Activated CD4-positive, alpha-beta memory T cell treated with anti-CD3 and anti-CD28 coated beads for 36 hours (primary cell): ENCODE measurements around the gene ABI2. TPM values are rescaled to one million over a fixed set of nuclear protein-coding genes. Genes with fewer than 3 reads are reported as not detected.
"Not testable (repeated sequence)": the region's sequence is repeated elsewhere in the genome, so short reads cannot be mapped to it uniquely, and the experiment has no call there.

Experiments
- CTCF ChIA-PET: fragments of 350-600 bp; sonication (Branson Sonifier 250); formaldehyde crosslinking; loops from one replicate; lab custom pipeline; 2021; ENCODE audit warnings: antibody characterized with exemption, inconsistent platforms; lab: Charles Lee
- POLR2A ChIA-PET: fragments of 350-600 bp; sonication (Branson Sonifier 250); formaldehyde crosslinking; loops from one replicate; lab custom pipeline; 2021; ENCODE audit warnings: antibody characterized with exemption; lab: Charles Lee
- DNase-seq: peaks from one replicate; pipeline ENCODE4 v3.0.0-alpha.2; 2020
- H3K27ac Mint-ChIP-seq: one replicate; pipeline ENCODE4 v1.8.0; 2021; ENCODE audit warnings: mixed read lengths
- H3K27me3 Mint-ChIP-seq: one replicate; pipeline ENCODE4 v1.8.0; 2021; ENCODE audit warnings: mixed read lengths
- H3K36me3 Mint-ChIP-seq: one replicate; pipeline ENCODE4 v1.8.0; 2021; ENCODE audit warnings: mixed read lengths
- H3K4me1 Mint-ChIP-seq: one replicate; pipeline ENCODE4 v1.8.0; 2021; ENCODE audit warnings: low read depth, mixed read lengths
- H3K4me3 Mint-ChIP-seq: one replicate; pipeline ENCODE4 v1.8.0; 2021; ENCODE audit warnings: mild to moderate bottlenecking, mixed read lengths
- H3K9me3 Mint-ChIP-seq: one replicate; pipeline ENCODE4 v1.8.0; 2021; ENCODE audit warnings: mixed read lengths
- intact Hi-C: fragments of 100-400 bp; cut with micrococcal nuclease; formaldehyde crosslinking; loops from one replicate; pipeline ENCODE4 v1.15.1; 2023
- total RNA-seq, 2 experiments: library from RNA; stranded (reverse); gene quantifications; one replicate each; pipeline ENCODE4 v1.2.3, GENCODE V29; 2021

ABI2 gene
- total RNA-seq, result 10 to 100 TPM; 43.7 to 51.2 TPM

DNA sequence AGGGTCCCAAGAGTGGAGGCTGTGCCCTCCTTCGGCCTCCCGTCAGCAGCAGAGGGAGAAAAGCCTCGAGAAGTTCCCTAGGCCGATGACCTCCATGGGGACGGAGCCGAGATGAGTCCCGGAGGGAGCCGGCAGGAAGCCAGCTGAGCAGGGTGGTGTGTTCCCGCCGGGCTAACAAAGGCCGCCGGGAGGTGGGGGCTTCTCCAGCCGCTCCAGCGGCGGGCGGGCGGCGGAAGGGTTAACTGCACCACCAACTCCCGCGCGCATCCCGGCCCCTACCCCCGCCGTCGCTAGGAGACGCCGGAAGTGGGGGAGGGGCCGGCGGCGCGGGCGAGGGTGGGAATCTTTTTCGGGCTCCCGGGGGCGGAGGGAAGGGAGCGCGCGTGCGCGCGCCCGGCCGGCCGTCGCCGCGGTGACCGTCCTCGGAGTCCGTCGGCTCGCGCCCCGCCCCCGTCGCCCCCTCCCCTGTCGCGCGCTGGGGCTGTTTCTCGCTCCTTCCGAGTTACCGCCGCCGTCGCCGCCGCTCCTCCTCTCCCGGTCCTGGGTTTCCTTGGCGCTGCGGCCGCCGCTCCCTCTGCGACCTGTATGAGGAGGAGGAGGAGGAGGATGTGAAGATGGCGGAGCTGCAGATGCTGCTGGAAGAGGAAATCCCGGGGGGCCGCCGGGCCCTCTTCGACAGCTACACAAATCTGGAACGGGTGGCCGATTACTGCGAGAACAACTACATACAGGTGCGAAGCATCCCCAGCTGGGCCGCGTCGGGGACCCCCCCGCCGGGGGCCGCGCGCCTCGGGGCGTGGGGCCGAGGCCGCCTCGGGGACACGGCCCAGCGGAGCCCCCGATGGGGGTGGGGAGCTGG is at the start of gene ABI2:
Gene ABI2 (plus strand): TSS at position 494 of the 859 bp plus-strand sequence. CDS start 121 bp downstream, at position 615.
- ChIA-PET CTCF (no interaction called here), POLR2A (interaction anchor here (0.9 to 1.5 kb wide), 2 partner anchors 89 to 423 kb away, joined by 3 to 4 read pairs; no protein-coding TSS in a partner anchor)
- intact Hi-C loops, result loop anchor here (1.0 to 10.0 kb wide), 4 partner anchors 89 to 487 kb away; partner anchors contain the start of genes CARF, CYP20A1, NBEAL1 and WDR12
- Mint-ChIP-seq H3K27ac (peak within 1 kb of the TSS; percentile 79), H3K4me1 (peaks cover 33% of the 10 kb centered on the region), H3K9me3 (no peaks in the 10 kb centered on the region), H3K36me3 (peaks cover 4% of the 10 kb centered on the region), H3K27me3 (no peaks in the 10 kb centered on the region), H3K4me3 (peak within 1 kb of the TSS; percentile 86)
- DNase-seq, result peak; percentile 76

DNA sequence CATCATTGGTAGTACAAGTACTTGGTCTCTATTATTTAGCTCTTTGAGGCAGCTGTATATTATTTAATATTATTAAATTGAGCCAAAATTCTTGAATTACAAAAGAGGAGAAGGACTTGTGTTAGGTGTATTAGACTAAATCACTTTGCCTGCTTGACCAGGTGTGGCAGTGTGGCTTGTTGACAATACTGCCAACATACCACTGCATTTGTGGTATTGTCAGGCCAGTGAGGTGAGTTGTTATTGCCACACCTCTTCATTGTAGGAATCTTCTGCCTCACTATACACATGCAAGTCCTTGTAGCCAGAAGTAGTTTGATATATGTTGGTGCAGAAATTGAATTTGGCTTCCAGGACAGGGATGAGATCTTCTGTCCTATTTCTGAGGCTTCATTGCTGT is 48.9 kb upstream of the ABI2 start:
- ChIA-PET POLR2A (no interaction called here), CTCF (interaction anchor here (0.6 kb wide), 1 partner anchor 66 kb away, joined by 3 read pairs; no protein-coding TSS in a partner anchor)
- intact Hi-C loops, result no loop called here

DNA sequence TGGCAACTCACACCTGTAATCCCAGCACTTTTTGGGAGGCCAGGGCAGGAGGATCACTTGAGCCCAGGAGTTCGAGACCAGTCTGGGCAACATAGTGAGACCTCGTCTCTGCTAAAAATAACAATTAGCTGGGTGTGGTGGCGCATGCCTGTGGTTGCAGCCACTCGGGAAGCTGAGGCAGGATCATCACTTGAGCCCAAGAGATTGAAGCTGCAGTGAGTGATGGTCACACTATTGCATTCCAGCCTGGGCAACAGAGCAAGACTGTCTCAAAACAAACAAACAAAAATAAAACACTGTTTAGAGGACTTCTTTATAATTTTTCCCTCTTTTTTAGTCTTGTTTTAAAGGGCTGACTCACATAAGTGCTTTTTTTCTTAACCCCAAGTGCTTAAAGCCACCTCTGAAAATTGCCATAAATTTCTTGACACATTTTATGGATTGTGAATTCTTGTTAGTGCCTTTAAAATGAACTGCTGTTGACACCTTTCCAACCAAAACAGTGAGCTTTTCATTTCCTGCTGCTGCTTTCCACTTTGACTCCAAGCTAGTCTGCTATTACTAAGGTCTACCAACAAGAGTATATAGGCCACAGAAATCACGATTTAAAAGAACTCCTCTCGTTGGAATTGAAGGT is 47.6 kb upstream of the ABI2 start:
- intact Hi-C loops, result no loop called here
- no peak overlapping the region for H3K4me3 Mint-ChIP-seq

More for the DNA sequence above, 48.9 kb upstream of the ABI2 start:
- no peak overlapping the region for H3K27ac Mint-ChIP-seq
- peaks cover 21% of the 10 kb centered on the region for H3K36me3 Mint-ChIP-seq
- H3K27me3 Mint-ChIP-seq, result no peaks in the 10 kb centered on the region
- H3K4me1 Mint-ChIP-seq, result no peaks in the 10 kb centered on the region
- no peaks in the 10 kb centered on the region for H3K9me3 Mint-ChIP-seq
- no peak overlapping the region for H3K4me3 Mint-ChIP-seq
- DNase-seq, result no peak

DNA sequence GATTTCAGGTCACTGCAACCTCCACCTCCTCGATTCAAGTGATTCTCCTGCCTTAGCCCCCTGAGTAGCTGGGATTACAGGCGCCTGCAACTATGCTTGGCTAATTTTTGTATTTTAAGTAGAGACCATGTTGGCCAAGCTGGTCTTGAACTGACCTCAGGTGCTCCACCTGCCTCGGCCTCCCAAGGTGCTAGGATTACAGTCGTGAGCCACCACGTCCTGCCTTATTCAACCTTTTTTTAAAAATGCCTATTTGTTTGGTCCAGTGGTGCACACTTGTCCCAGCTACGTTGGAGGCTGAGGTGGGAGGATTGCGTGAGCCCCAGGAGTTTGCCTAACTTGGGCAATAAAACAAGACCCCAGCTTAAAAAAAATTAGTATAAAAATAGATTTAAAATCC is 46.1 kb upstream of the ABI2 start:
- no peak for DNase-seq
- CTCF ChIA-PET, result interaction anchor here (0.6 kb wide), 1 partner anchor 19 kb away, joined by 3 read pairs; no protein-coding TSS in a partner anchor
- no peak overlapping the region for H3K4me3 Mint-ChIP-seq
- peaks cover 31% of the 10 kb centered on the region for H3K36me3 Mint-ChIP-seq
- H3K27ac Mint-ChIP-seq, result no peak overlapping the region
- intact Hi-C loops, result no loop called here
- no peaks in the 10 kb centered on the region for H3K27me3 Mint-ChIP-seq
- POLR2A ChIA-PET, result no interaction called here
- no peaks in the 10 kb centered on the region for H3K4me1 Mint-ChIP-seq
- H3K9me3 Mint-ChIP-seq, result no peaks in the 10 kb centered on the region

More for the DNA sequence above, 47.6 kb upstream of the ABI2 start:
- ChIA-PET CTCF (interaction anchor here (1.2 kb wide), 1 partner anchor 535 kb away, joined by 5 read pairs; no protein-coding TSS in a partner anchor), POLR2A (no interaction called here)
- H3K9me3 Mint-ChIP-seq, result no peaks in the 10 kb centered on the region
- H3K36me3 Mint-ChIP-seq, result peaks cover 24% of the 10 kb centered on the region
- DNase-seq, result no peak
- no peaks in the 10 kb centered on the region for H3K27me3 Mint-ChIP-seq
- no peak overlapping the region for H3K27ac Mint-ChIP-seq
- H3K4me1 Mint-ChIP-seq, result no peaks in the 10 kb centered on the region

DNA sequence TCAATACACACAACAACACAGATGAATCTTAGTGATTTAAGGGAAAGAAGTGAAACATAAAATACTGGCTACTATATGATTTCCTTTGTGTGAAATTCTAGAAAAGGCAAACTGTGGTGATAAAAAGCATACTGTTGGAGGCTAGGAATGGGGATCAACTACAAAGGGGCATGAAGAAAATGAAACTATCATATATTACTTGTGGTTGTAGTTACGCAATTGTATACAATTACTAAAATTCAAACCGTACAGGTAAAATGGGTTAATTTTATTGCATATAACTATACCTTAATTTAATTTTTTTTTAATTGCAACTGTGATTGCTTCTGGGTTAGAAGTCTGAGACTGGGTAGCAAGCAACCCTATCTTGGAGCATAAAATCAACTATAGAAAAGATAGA is 41.7 kb upstream of the ABI2 start:
- intact Hi-C loops, result no loop called here

DNA sequence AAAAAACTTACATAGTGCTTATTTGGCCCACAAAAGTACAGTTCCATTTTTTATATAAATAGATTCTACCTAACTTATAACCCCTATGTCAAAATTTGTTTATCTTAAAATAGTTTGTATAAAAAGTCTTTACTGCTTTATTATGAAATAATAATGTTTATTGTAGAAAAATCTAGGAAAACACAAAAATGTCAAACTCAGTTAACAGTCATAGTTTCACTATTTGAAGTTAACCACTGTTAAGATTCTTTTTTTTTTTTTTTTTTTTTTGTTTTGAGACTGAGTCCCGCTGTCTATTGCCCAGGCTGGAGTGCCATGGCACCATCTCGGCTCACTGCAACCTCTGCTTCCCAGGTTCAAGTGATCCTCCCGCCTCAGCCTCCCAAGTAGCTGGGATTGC is 26.5 kb upstream of the ABI2 start:
- Mint-ChIP-seq H3K36me3 (peaks cover 6% of the 10 kb centered on the region), H3K9me3 (no peaks in the 10 kb centered on the region), H3K27me3 (no peaks in the 10 kb centered on the region), H3K4me1 (no peaks in the 10 kb centered on the region), H3K27ac (no peak overlapping the region), H3K4me3 (no peak overlapping the region)
- CTCF ChIA-PET, result no interaction called here
- POLR2A ChIA-PET, result interaction anchor here (0.7 kb wide), 1 partner anchor 81 kb away, joined by 5 read pairs; no protein-coding TSS in a partner anchor
- intact Hi-C loops, result no loop called here
- DNase-seq, result no peak

More for the DNA sequence above, 41.7 kb upstream of the ABI2 start:
- H3K36me3 Mint-ChIP-seq, result peaks cover 22% of the 10 kb centered on the region
- H3K27me3 Mint-ChIP-seq, result no peaks in the 10 kb centered on the region
- no peak overlapping the region for H3K4me3 Mint-ChIP-seq
- DNase-seq, result no peak
- no peaks in the 10 kb centered on the region for H3K4me1 Mint-ChIP-seq
- ChIA-PET POLR2A (no interaction called here), CTCF (no interaction called here)
- H3K9me3 Mint-ChIP-seq, result no peaks in the 10 kb centered on the region
- H3K27ac Mint-ChIP-seq, result no peak overlapping the region

- H3K9me3 Mint-ChIP-seq, intact Hi-C loops, H3K27ac Mint-ChIP-seq, CTCF ChIA-PET, H3K4me3 Mint-ChIP-seq, H3K27me3 Mint-ChIP-seq, POLR2A ChIA-PET, DNase-seq, H3K4me1 Mint-ChIP-seq: not testable (repeated sequence)
- H3K36me3 Mint-ChIP-seq, result peaks cover 12% of the 10 kb centered on the region
Measured at GRCh38 chr2:203302586-203302985, 25.6 kb upstream of the ABI2 start.

DNA sequence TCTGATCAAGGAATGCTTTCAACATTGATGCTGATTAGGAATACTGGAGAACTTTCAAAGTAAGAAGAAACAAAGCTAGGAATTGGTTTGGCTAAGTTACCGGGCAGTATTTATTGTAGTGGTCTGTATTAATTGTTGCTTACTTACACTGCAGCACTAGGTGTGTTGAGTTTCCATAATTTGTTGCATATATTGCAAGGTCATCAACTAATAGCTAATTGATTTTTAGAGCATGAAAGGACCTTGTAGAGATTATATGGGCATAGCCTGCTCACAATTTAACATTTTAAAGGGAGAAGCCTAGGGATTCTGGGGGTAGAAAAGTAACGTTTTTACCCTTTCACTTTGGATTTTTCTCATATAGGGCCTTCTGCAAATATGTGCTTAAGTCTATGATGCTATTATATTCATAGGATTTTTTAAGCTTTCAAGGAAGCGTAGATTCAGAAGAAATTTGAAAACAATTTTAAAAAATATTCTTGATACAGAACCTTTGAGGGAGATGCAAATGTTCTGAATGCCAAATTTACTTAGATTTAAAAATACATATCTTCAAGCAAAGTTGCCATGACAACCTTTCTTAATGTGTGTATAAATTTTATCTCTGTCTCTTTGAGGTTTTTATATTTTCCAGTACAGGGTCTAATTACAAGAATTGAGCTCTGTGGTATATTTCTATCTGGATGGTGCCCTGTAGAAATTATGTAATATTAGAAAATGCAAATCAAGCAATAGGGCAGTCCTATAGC is 17.3 kb upstream of the ABI2 start:
- POLR2A ChIA-PET, result no interaction called here

GRCh38 chr2:203326356-203326755 is 1.8 kb upstream of the ABI2 start:
- Mint-ChIP-seq H3K9me3 (no peaks in the 10 kb centered on the region), H3K4me1 (peaks cover 31% of the 10 kb centered on the region), H3K4me3 (no peak overlapping the region), H3K36me3 (peaks cover 4% of the 10 kb centered on the region), H3K27me3 (no peaks in the 10 kb centered on the region), H3K27ac (peak overlapping the region; percentile 13)
- CTCF ChIA-PET, result interaction anchor here (0.7 to 1.4 kb wide), 4 partner anchors 10 to 128 kb away, joined by 3 to 5 read pairs (median 4); no protein-coding TSS in a partner anchor
- DNase-seq, result no peak
- intact Hi-C loops, result loop anchor here (5.0 to 10.0 kb wide), 3 partner anchors 312 to 488 kb away; partner anchors contain the start of genes CARF, NBEAL1 and WDR12
- POLR2A ChIA-PET, result no interaction called here

More for the DNA sequence above, 17.3 kb upstream of the ABI2 start:
- Mint-ChIP-seq H3K36me3 (peaks cover 28% of the 10 kb centered on the region), H3K27ac (no peak overlapping the region), H3K27me3 (no peaks in the 10 kb centered on the region), H3K4me1 (no peaks in the 10 kb centered on the region), H3K4me3 (no peak overlapping the region), H3K9me3 (peaks cover 5% of the 10 kb centered on the region)
- DNase-seq, result no peak
- intact Hi-C loops, result no loop called here
- CTCF ChIA-PET, result no interaction called here

DNA sequence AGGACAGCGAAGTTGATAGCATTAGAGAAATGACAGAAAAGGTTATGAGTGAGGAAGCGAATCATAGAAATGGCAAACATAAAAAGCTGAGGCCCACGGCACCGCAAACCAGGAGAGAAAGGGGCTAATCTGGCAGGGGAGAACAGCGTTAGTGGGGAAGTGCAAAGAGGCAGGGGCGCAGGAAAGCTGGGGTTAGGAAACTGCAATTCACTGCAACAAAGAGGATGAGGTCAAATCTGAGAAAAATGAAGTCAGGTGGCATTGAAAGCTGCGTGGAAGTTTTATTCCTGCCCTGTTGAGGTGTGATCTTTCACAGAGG is 653 bp upstream of the ABI2 start:
- CTCF ChIA-PET, result no interaction called here
- peak overlapping the region; percentile 55 for H3K27ac Mint-ChIP-seq
- no peaks in the 10 kb centered on the region for H3K9me3 Mint-ChIP-seq
- peaks cover 4% of the 10 kb centered on the region for H3K36me3 Mint-ChIP-seq
- H3K4me3 Mint-ChIP-seq, result peak overlapping the region; percentile 82
- DNase-seq, result peak; percentile 27
- H3K27me3 Mint-ChIP-seq, result no peaks in the 10 kb centered on the region
- peaks cover 33% of the 10 kb centered on the region for H3K4me1 Mint-ChIP-seq
- POLR2A ChIA-PET, result interaction anchor here (1.5 kb wide), 1 partner anchor 88 kb away, joined by 4 read pairs; no protein-coding TSS in a partner anchor
- intact Hi-C loops, result loop anchor here (5.0 to 10.0 kb wide), 3 partner anchors 313 to 487 kb away; partner anchors contain the start of genes CARF, NBEAL1 and WDR12

- no peaks in the 10 kb centered on the region for H3K9me3 Mint-ChIP-seq
- CTCF ChIA-PET, result interaction anchor here (0.7 kb wide), 1 partner anchor 60 kb away, joined by 4 read pairs; no protein-coding TSS in a partner anchor
- H3K27me3 Mint-ChIP-seq, result no peaks in the 10 kb centered on the region
- peak overlapping the region; percentile 74 for H3K27ac Mint-ChIP-seq
- POLR2A ChIA-PET, result interaction anchor here (0.9 to 1.5 kb wide), 2 partner anchors 89 to 422 kb away, joined by 3 to 4 read pairs; no protein-coding TSS in a partner anchor
- H3K4me3 Mint-ChIP-seq, result peak overlapping the region; percentile 86
- peaks cover 37% of the 10 kb centered on the region for H3K4me1 Mint-ChIP-seq
- intact Hi-C loops, result loop anchor here (1.0 to 10.0 kb wide), 4 partner anchors 90 to 486 kb away; partner anchors contain the start of genes CARF, CYP20A1, NBEAL1 and WDR12
- peaks cover 4% of the 10 kb centered on the region for H3K36me3 Mint-ChIP-seq
- peak; percentile 69 for DNase-seq
Measured at GRCh38 chr2:203328760-203329540, 756 bp downstream of the ABI2 start.
